Lung (tissue), 12 donors: ENCODE measurements around the gene TMCO4. TPM values are rescaled to one million over a fixed set of nuclear protein-coding genes. Genes with fewer than 3 reads are reported as not detected.

Experiments used
- ATAC-seq: fragments of 200-7000 bp; cut with Tn5 transposase; one replicate; pipeline ENCODE4 v1.9.1; 2020; ENCODE audit warnings: moderate number of reproducible peaks; ENCODE audit not compliant: insufficient read depth, low FRiP score
- DNase-seq, 3 donors: peaks; one replicate each; pipeline ENCODE4 v3.0.0-alpha.2; 2013 to 2017
- H3K27ac ChIP-seq, 2 donors: one replicate each; pipeline ENCODE4 v1.5.1; 2013; ENCODE audit warnings: mild to moderate bottlenecking in 2 of 2, moderate library complexity in 2 of 2, control low read depth in 1 of 2, inconsistent platforms in 1 of 2, low read depth in 1 of 2, low read length in 1 of 2
- H3K27me3 ChIP-seq, 3 donors: one replicate each; pipeline ENCODE4 v1.5.1; 2013; ENCODE audit warnings: low read length in 2 of 3; ENCODE audit not compliant: control insufficient read depth in 3 of 3, insufficient read depth in 3 of 3
- H3K36me3 ChIP-seq, 4 donors: one replicate each; pipeline ENCODE4 v1.5.1; 2013; ENCODE audit warnings: low read length in 4 of 4, mild to moderate bottlenecking in 1 of 4, moderate library complexity in 1 of 4; ENCODE audit not compliant: control insufficient read depth in 4 of 4, insufficient read depth in 4 of 4
- H3K4me1 ChIP-seq, 5 donors: one replicate each; pipeline ENCODE4 v1.5.1; 2013; ENCODE audit warnings: low read length in 5 of 5, mild to moderate bottlenecking in 2 of 5, moderate library complexity in 1 of 5; ENCODE audit not compliant: control insufficient read depth in 5 of 5, insufficient read depth in 5 of 5
- H3K4me3 ChIP-seq: one replicate; pipeline ENCODE4 v1.5.1; 2013; ENCODE audit warnings: mild to moderate bottlenecking, control low read depth, moderate library complexity
- H3K9ac ChIP-seq, 2 donors: one replicate each; pipeline ENCODE4 v1.5.1; 2013; ENCODE audit warnings: low read length in 2 of 2, control low read depth in 1 of 2; ENCODE audit not compliant: insufficient read depth in 1 of 2
- H3K9me3 ChIP-seq, 4 donors: one replicate each; pipeline ENCODE4 v1.5.1; 2013; ENCODE audit warnings: low read length in 3 of 4, mild to moderate bottlenecking in 1 of 4, moderate library complexity in 1 of 4; ENCODE audit not compliant: control insufficient read depth in 4 of 4, insufficient read depth in 3 of 4
- WGBS, 2 donors: extraction: QIAGEN DNeasy Blood & Tissue Kit; methylation state at CpG; one replicate each; pipeline ENCODE4 v1.1.7; 2013; 5-methylcytosine and 5-hydroxymethylcytosine counted together
- polyA plus RNA-seq, 2 donors: library from polyadenylated mRNA; stranded (reverse); fragments of 200-250 nt; gene quantifications; one replicate each; pipeline ENCODE4 v1.2.1, GENCODE V29; 2013
- total RNA-seq, 2 donors: library from RNA; depleted of rRNA in 1 of 2; stranded (reverse); fragments of >200 nt in 1 of 2; gene quantifications; one replicate each; pipeline ENCODE4 v1.2.1, GENCODE V29; 2014 to 2021
- TF ChIP-seq, protein P1 (sequence below): IDR thresholded peaks from 2 replicates; pipeline ENCODE4 v1.5.1; 2012; ENCODE audit warnings: mild to moderate bottlenecking; ENCODE audit errors: control extremely low read depth, extremely low read depth
- donor health status: control.
- donor health status: control.
- donor health status: Bipolar disorder and iron deficiency.
- donor health status: healthy.
- donor health status: DM: yes; HTN: yes; CAD: no.

Gene TMCO4
- total and polyA plus RNA-seq, 4 donors: 14.3 to 27.8 (median 19.5) TPM

DNA sequence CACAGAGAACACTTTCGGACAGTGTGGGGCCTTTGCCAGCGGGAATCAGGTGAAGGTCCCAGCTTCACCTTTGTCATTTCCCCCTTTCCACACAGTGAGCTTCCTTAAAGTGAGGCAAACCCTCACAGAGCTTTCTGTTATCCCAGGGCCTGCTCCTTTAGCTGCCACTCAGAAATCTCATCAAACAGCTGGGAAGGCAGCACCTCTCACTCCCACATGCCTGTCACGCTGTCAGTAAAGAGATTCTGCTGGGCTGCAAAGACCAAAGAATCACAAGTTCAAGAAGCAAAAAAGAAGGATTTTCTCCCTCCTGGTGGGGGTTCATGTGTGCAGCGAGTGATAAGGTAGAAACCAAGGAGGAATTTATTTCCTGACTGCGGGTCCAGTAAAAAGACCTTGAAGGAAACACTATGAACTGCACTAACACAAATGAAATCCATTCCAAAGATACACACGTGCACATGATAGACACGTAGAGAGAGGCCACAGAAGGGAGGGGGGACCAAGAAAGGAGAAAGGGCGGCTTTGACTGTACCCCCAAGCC is 91.1 kb downstream of the TMCO4 start:
- peak in 1 of 3 donors; percentile 11 for DNase-seq
- no peak for ATAC-seq
- TF ChIP-seq, protein P1, sequence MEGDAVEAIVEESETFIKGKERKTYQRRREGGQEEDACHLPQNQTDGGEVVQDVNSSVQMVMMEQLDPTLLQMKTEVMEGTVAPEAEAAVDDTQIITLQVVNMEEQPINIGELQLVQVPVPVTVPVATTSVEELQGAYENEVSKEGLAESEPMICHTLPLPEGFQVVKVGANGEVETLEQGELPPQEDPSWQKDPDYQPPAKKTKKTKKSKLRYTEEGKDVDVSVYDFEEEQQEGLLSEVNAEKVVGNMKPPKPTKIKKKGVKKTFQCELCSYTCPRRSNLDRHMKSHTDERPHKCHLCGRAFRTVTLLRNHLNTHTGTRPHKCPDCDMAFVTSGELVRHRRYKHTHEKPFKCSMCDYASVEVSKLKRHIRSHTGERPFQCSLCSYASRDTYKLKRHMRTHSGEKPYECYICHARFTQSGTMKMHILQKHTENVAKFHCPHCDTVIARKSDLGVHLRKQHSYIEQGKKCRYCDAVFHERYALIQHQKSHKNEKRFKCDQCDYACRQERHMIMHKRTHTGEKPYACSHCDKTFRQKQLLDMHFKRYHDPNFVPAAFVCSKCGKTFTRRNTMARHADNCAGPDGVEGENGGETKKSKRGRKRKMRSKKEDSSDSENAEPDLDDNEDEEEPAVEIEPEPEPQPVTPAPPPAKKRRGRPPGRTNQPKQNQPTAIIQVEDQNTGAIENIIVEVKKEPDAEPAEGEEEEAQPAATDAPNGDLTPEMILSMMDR: no peak
- Histone ChIP-seq H3K9ac (no peak overlapping the region), H3K9me3 (no peaks in the 10 kb centered on the region), H3K4me3 (no peak overlapping the region), H3K36me3 (peaks cover 0 to 5% (median 2%) of the 10 kb centered on the region in 4 donors), H3K27me3 (no peaks in the 10 kb centered on the region), H3K4me1 (peaks cover 0 to 3% (median 0%) of the 10 kb centered on the region in 5 donors), H3K27ac (no peak overlapping the region)
- WGBS, 2 donors: 84 to 86% methylated on average over 8 of the region's 8 CpGs

- H3K9me3 ChIP-seq: no peaks in the 10 kb centered on the region
- no peaks in the 10 kb centered on the region for H3K27me3 ChIP-seq
- peaks cover 0 to 5% (median 2%) of the 10 kb centered on the region in 4 donors for H3K36me3 ChIP-seq
- TF ChIP-seq, protein P1: no peak
- peaks cover 0 to 3% (median 0%) of the 10 kb centered on the region in 5 donors for H3K4me1 ChIP-seq
- no peak overlapping the region for H3K27ac ChIP-seq
- 88 to 91% methylated on average over 4 of the region's 4 CpGs for WGBS, 2 donors
- ATAC-seq (no peak), DNase-seq (no peak)
- no peak overlapping the region for H3K4me3 ChIP-seq
- H3K9ac ChIP-seq: no peak overlapping the region
These were observed 93.6 kb downstream of the TMCO4 start for GRCh38 chr1:19706136-19706535.

DNA sequence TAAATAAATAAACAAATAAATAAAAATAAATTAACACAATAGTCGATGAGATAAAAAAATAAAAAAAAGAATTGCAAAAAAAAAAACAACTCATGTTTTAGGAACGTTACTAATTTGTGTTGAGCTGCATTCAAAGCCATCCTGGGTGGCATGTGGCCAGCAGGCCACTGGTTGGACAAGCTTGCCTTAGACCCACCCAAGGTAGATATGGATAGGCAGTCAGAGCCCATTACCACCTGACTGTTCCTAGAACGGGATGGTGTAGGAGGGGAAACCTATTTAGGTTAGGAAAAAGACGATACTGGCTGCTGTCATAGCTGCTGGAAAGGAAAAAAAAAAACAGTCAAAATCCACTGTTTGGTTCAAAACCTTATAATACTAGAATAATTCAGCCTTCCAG is 94.3 kb downstream of the TMCO4 start:
- Histone ChIP-seq H3K9me3 (no peaks in the 10 kb centered on the region), H3K4me1 (peaks cover 0 to 3% (median 0%) of the 10 kb centered on the region in 5 donors), H3K27ac (no peak overlapping the region), H3K27me3 (no peaks in the 10 kb centered on the region), H3K4me3 (no peak overlapping the region), H3K9ac (no peak overlapping the region), H3K36me3 (peaks cover 0 to 5% (median 2%) of the 10 kb centered on the region in 4 donors)
- DNase-seq: no peak
- no peak for ATAC-seq
- TF ChIP-seq, protein P1: no peak
- 90 to 94% methylated on average over 4 of the region's 4 CpGs for WGBS, 2 donors
